MG63 (cell line): Measurements from ENCODE around the gene ATP6V0D1. TPM values are rescaled to one million over a fixed set of nuclear protein-coding genes. Genes with fewer than 3 reads are reported as not detected.

Source experiments
- DNase-seq: peaks from one replicate; pipeline ENCODE4 v3.0.0-alpha.2; 2020
- H3K27me3 ChIP-seq: fragments of 250-450 bp; sonication (Bioruptor Pico); 2 replicates; pipeline ENCODE4 v1.5.1; 2020; ENCODE audit warnings: mild to moderate bottlenecking, moderate library complexity
- H3K36me3 ChIP-seq: fragments of 250-450 bp; sonication (Bioruptor Pico); 2 replicates; pipeline ENCODE4 v1.5.1; 2020; ENCODE audit warnings: mild to moderate bottlenecking, moderate library complexity
- H3K4me3 ChIP-seq: fragments of 250-450 bp; sonication (Bioruptor Pico); 2 replicates; pipeline ENCODE4 v1.5.1; 2020; ENCODE audit warnings: mild to moderate bottlenecking, moderate library complexity
- H3K9me3 ChIP-seq: fragments of 250-450 bp; sonication (Bioruptor Pico); 2 replicates; pipeline ENCODE4 v1.5.1; 2020; ENCODE audit warnings: mild to moderate bottlenecking, moderate library complexity
- total RNA-seq: library from RNA; depleted of rRNA; stranded (reverse); fragments of >200 nt; shearing (Covaris generic); gene quantifications from 2 replicates; pipeline ENCODE4 v1.2.3, GENCODE V29; 2014; ENCODE audit warnings: low replicate concordance

ATP6V0D1 gene
- total RNA-seq, 1 experiment from 2014 or later, result 42.3 TPM

- H3K9me3 ChIP-seq, result no peaks in the 10 kb centered on the region
- H3K4me3 ChIP-seq, result no peak overlapping the region
- H3K36me3 ChIP-seq, result no peaks in the 10 kb centered on the region
- DNase-seq, result no peak
- no peaks in the 10 kb centered on the region for H3K27me3 ChIP-seq
Measured at GRCh38 chr16:67411339-67411738, 69.6 kb downstream of the ATP6V0D1 start.

GRCh38 chr16:67409631-67410030, 71.3 kb downstream of the ATP6V0D1 start:
- H3K27me3 ChIP-seq, result no peaks in the 10 kb centered on the region
- H3K9me3 ChIP-seq, result no peaks in the 10 kb centered on the region
- H3K4me3 ChIP-seq, result no peak overlapping the region
- no peaks in the 10 kb centered on the region for H3K36me3 ChIP-seq
- DNase-seq, result no peak

- Histone ChIP-seq H3K9me3 (no peaks in the 10 kb centered on the region), H3K27me3 (no peaks in the 10 kb centered on the region), H3K4me3 (no peak overlapping the region), H3K36me3 (no peaks in the 10 kb centered on the region)
- DNase-seq, result no peak
Measured at GRCh38 chr16:67407788-67408452, 73.0 kb downstream of the ATP6V0D1 start.

GRCh38 chr16:67407176-67407787, 73.7 kb downstream of the ATP6V0D1 start:
- no peaks in the 10 kb centered on the region for H3K27me3 ChIP-seq
- H3K4me3 ChIP-seq, result no peak overlapping the region
- peak; percentile 19 for DNase-seq
- H3K9me3 ChIP-seq, result no peaks in the 10 kb centered on the region
- H3K36me3 ChIP-seq, result no peaks in the 10 kb centered on the region

DNA sequence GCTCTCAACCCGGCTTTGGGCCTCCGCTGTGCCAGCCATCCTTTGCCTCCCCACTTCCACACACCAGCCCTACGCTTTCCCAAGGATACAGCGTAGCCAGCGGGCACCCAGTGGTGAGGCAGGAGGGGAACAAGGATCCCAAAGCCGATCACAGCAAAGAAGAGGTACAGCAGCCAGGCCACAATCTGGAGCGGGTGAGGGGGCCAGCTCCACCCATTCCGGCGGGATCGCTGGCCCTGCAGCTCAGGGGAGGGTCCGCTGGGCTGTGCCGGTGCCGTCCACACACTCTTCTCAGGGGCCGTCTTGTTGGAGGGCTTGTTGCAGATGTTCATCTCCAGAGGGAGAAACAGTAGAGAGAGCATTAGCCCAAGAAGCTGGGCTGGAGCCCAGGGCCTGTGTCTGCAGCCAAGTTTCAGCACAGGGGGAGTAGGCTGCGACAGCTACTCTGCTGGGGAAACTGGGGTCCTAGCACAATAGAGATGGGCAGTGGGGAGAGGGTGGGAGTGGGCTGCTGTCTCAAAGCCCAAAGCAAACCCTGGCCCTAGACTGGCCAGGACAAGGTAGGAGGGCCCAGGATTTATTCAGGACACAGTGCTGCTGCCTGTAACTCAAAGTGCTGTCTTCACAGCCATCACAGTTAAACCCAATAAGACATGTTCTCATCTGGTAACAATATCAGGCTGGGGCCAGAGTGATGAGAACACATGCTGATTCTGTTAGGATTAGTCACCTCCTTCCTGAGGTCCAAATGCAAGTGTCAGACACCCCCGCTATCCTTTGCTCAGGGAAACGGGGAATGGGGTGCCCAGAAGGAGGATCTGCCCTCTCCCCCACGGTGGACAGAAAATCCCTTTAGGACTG, 74.6 kb downstream of the ATP6V0D1 start:
- DNase-seq, result peak; percentile 69
- Histone ChIP-seq H3K4me3 (no peak overlapping the region), H3K27me3 (no peaks in the 10 kb centered on the region), H3K9me3 (no peaks in the 10 kb centered on the region), H3K36me3 (no peaks in the 10 kb centered on the region)

- no peaks in the 10 kb centered on the region for H3K9me3 ChIP-seq
- no peaks in the 10 kb centered on the region for H3K27me3 ChIP-seq
- no peak for DNase-seq
- no peak overlapping the region for H3K4me3 ChIP-seq
- no peaks in the 10 kb centered on the region for H3K36me3 ChIP-seq
Measured at GRCh38 chr16:67405336-67405735, 75.6 kb downstream of the ATP6V0D1 start.

DNA sequence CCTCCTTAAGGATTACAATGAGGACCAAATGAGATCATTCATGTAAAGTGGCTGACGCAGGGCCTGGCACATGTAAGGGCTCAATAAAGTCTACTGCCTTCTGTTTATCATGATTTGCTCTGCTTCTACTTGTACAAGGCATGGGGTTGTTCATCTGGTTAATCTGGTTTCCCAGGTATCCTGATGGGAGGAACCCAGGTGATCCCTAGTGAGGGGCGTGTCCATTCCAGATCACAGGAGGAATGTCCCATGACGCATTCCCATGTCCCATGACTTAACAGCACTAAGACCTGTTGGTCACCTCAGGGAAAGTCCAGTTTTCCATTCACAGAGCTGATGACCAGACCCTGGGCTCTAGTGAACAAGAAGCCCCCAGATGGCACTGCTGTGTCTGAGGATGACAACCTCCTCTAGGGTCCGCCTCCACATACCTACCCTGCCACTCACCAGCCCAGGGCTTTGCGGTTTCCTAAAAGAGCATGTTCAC, 76.2 kb downstream of the ATP6V0D1 start:
- H3K27me3 ChIP-seq, result no peaks in the 10 kb centered on the region
- H3K36me3 ChIP-seq, result no peaks in the 10 kb centered on the region
- DNase-seq, result no peak
- H3K9me3 ChIP-seq, result no peaks in the 10 kb centered on the region
- H3K4me3 ChIP-seq, result no peak overlapping the region

DNA sequence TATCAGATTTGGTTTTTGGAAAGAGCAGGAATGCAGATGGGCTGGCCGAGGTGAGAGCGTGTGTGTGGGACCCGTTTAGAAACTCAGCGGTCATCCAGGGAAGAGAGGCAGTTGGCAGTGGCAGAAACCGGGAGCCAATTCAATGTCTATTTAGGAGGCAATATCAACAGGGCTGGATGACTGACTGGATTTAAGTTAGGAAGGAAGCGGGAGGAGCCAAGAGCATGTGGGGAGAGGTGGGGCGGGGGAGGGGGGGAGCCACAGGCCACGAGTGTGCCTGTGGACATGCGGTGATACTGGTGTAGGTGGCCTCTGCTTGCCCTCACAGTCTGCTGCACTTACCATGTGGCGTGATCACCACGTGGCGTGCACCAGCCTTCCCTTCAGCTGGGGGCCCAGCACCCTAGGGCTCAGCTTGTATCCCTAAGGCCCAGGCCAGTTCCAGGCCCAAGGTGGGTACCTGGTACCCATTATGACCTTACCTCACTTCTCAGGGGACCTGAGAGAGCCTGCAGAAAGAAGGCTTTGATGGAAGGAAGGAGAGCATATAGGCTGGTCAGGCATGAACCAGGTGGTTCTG, 76.9 kb downstream of the ATP6V0D1 start:
- Histone ChIP-seq H3K9me3 (no peaks in the 10 kb centered on the region), H3K36me3 (no peaks in the 10 kb centered on the region), H3K4me3 (no peak overlapping the region), H3K27me3 (no peaks in the 10 kb centered on the region)
- no peak for DNase-seq

DNA sequence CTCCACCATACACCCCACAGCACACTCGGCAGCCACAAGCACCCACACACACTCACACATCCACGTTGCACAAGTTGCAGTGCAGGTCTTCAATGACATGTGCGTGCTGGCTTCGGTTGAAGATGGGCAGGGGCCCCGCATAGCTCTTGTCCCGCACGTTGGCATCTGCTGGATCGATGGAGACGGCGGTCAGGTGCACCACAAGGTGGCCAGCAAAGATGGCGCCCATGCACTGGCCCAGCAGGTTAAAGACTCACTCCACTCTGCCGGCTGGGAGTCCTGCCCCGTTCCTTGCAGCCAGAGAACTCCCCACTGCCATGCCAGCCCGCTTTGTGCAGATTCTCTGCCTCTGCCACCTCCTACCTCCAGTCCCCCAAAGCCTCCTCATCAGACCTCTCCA, 80.1 kb downstream of the ATP6V0D1 start:
- Histone ChIP-seq H3K9me3 (no peaks in the 10 kb centered on the region), H3K4me3 (no peak overlapping the region), H3K36me3 (no peaks in the 10 kb centered on the region), H3K27me3 (no peaks in the 10 kb centered on the region)
- no peak for DNase-seq

DNA sequence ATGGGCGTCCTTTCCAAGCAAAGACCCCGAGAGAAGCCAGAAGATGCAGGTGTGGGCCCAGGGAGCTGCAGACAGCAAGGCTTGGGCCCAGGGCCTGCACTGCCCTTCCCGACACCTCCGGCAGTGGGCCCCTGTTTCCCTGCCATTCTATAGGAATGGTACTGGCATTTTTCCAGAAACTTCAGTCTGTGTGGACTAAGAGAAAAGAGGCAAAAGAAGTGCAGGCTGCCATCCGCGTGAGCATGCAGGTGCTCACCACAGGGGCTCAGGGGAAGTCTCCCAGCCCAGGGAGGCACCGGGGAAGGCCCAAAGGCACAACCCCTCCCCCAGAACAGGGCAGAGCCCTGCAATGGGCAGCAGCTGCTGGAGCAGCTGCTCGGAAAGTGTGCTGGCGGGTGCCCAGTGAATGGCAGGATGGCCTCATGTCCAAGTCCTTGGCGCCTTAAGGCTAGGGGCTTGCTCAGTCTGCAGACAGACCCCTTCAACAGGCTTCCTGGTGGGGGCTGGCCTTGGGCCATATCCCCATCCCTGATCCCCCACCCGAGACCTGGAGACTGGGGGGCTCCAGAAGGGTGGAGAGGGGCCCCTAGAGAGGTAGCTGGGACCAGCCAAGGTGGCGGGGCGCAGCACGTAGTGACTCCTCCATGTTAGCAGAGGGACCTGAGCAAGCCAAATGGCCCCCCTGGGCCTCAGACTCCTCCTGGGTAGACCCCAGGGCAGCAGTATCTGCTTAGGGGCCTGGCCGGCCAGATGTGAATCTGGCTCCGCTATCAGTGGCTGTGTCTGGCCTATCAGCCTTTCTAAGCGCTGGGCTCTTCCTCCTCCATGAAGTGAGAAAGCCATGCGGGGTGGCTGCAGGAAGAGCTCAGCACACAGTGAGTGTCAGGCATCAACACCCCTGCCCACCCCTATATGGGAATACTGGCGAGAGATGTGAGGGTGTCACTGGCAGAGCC, 80.9 kb downstream of the ATP6V0D1 start:
- Histone ChIP-seq H3K9me3 (no peaks in the 10 kb centered on the region), H3K36me3 (no peaks in the 10 kb centered on the region), H3K27me3 (no peaks in the 10 kb centered on the region), H3K4me3 (no peak overlapping the region)
- no peak for DNase-seq

- H3K27me3 ChIP-seq, result no peaks in the 10 kb centered on the region
- H3K36me3 ChIP-seq, result no peaks in the 10 kb centered on the region
- H3K9me3 ChIP-seq, result no peaks in the 10 kb centered on the region
- H3K4me3 ChIP-seq, result no peak overlapping the region
- DNase-seq, result no peak
Measured at GRCh38 chr16:67399218-67399733, 81.7 kb downstream of the ATP6V0D1 start.

DNA sequence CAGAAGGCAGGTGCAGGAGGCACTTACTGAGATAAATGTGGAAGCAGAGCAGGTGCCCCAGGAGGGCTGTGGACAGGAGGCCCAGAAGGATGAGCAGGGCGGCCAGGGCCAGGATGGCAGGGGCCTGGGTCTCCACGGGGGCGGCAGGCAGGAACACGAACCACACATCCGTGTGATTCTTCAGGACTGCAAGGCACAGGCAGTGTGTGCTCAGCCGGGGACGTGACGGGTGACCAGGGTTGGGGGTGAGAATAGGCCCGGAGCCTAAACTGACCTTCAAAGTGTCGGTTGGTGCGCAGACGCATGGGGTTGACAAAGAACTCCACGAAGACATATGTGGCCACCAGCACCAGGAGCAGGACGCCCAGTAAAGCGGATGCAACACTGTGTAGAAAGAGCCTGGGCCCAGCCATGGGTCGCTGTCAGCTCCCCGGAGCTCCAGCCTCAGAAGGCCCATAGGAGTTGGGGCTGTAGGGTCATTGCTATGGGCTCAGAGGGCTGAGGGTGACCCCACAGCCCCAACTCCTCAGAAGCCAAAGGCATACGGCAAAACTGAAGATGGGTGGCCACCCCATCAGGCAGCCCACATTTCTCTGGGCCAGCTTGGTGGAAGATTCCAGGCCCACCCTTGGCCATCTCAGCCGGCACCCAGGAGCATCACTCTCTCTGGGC, 82.3 kb downstream of the ATP6V0D1 start:
- Histone ChIP-seq H3K36me3 (no peaks in the 10 kb centered on the region), H3K9me3 (no peaks in the 10 kb centered on the region), H3K27me3 (no peaks in the 10 kb centered on the region), H3K4me3 (no peak overlapping the region)
- DNase-seq, result no peak

DNA sequence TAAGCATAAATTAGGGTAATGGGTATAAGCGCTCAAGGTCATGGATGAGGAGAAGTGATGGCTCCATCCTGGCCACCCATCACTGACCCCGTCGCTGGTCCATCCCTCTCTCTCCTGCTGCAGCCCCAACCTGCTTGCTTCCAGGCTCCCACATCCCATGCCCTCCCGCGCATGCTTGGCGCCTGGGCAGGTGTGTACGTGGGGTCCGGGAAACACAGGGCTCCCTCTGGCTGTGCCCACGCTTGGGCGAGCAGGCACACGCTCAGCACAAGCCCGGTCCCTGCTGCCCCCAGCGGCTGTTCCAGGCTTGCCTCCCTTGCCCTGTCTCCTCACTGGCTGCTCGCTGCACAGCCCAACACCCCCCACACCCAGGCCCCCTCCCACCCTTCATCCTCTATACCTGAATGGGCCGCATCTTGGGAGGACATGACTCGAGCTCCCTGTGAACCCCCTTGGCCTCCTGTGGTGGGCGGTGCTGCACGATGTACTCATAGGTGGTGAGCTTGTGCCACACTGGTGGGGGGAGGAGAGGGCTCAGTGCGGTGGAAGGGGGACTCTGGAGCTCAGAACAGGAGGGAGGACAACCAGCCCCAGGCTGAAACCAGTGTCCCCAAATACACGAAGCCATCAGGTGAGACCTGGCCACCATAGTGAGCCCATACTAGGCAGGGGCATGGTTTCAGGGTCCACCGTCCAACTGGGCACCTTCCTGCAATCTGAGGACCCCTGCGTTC, 83.0 kb downstream of the ATP6V0D1 start:
- H3K4me3 ChIP-seq, result no peak overlapping the region
- DNase-seq, result no peak
- H3K27me3 ChIP-seq, result no peaks in the 10 kb centered on the region
- no peaks in the 10 kb centered on the region for H3K9me3 ChIP-seq
- no peaks in the 10 kb centered on the region for H3K36me3 ChIP-seq

DNA sequence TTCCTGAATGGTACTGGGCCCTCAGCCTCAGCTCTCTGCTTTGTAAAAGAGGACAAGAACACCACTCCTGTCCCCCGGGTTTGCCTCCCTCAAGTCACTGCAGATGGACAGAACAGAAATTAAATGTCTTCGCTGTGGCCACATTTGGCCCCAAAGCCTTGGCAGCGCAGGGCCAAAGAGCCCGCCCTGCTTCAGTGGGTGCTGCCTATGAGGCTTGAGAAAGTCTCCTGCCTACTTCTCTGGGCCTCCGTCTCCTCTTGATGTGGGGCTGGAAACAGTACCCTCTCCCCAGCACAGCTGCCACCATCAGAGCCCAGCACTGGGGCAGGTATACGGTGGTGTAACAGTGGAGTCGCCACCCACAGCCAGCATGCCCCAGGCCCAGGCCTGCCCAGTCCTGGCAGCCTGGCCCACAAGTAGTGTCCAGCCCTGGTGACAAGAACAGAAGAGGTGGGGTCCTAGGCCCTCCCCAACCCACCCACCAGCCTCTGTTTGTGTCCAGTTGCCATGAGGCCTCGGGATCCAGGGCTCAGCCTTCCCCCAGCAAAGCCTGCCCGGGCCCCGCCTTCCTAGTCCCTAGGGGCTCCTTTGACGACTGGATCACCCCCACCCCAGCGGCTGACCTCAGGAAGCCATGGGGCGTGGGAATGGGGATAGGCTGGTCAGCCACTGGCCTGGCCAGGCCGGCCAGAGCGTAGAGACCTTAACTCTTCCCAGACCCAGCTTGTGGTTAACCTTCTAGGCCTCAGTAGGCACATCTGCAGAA, 83.7 kb downstream of the ATP6V0D1 start:
- Histone ChIP-seq H3K9me3 (no peaks in the 10 kb centered on the region), H3K27me3 (no peaks in the 10 kb centered on the region)

More for the DNA sequence above, 83.7 kb downstream of the ATP6V0D1 start:
- no peaks in the 10 kb centered on the region for H3K36me3 ChIP-seq
- DNase-seq, result no peak
- H3K4me3 ChIP-seq, result no peak overlapping the region
